HG02884 (cell line): ENCODE data around the gene MAD1L1.
"Not testable (repeated sequence)": the region's sequence is repeated elsewhere in the genome, so short reads cannot be mapped to it uniquely, and the experiment has no call there.

ENCODE experiments used
- ATAC-seq: cut with Tn5 transposase; IDR thresholded peaks from one replicate; pipeline ENCODE4 v1.9.1; 2021; ENCODE audit warnings: mild to moderate bottlenecking, moderate library complexity; ENCODE audit not compliant: unreplicated experiment

The MAD1L1 gene

GRCh38 chr7:2232766-2233520, at the start of gene MAD1L1:
Gene MAD1L1 (minus strand): TSS chr7:2232945. CDS start chr7:2230133, 2,812 bp downstream.
- peak; percentile 52 for ATAC-seq

GRCh38 chr7:2282185-2282751, 49.5 kb upstream of the MAD1L1 start:
- ATAC-seq = no peak

- no peak for ATAC-seq
Measured at GRCh38 chr7:2281541-2281940, 48.8 kb upstream of the MAD1L1 start.

GRCh38 chr7:2280424-2280823, 47.7 kb upstream of the MAD1L1 start:
- ATAC-seq = no peak

GRCh38 chr7:2279896-2280295, 47.2 kb upstream of the MAD1L1 start:
- no peak for ATAC-seq

- no peak for ATAC-seq
Measured at GRCh38 chr7:2278026-2278425, 45.3 kb upstream of the MAD1L1 start.

- ATAC-seq = no peak
Measured at GRCh38 chr7:2276107-2276506, 43.4 kb upstream of the MAD1L1 start.

- no peak for ATAC-seq
Measured at GRCh38 chr7:2275101-2275500, 42.4 kb upstream of the MAD1L1 start.

GRCh38 chr7:2274666-2275065, 41.9 kb upstream of the MAD1L1 start:
- no peak for ATAC-seq

GRCh38 chr7:2273866-2274265, 41.1 kb upstream of the MAD1L1 start:
- no peak for ATAC-seq

GRCh38 chr7:2272031-2272430, 39.3 kb upstream of the MAD1L1 start:
- no peak for ATAC-seq

- no peak for ATAC-seq
Measured at GRCh38 chr7:2271273-2272026, 38.7 kb upstream of the MAD1L1 start.

- ATAC-seq = no peak
Measured at GRCh38 chr7:2270495-2270894, 37.8 kb upstream of the MAD1L1 start.

- no peak for ATAC-seq
Measured at GRCh38 chr7:2269991-2270460, 37.3 kb upstream of the MAD1L1 start.

- not testable (repeated sequence) for ATAC-seq
Measured at GRCh38 chr7:2269089-2269990, 36.6 kb upstream of the MAD1L1 start.

- no peak for ATAC-seq
Measured at GRCh38 chr7:2266911-2267310, 34.2 kb upstream of the MAD1L1 start.

GRCh38 chr7:2264158-2264557, 31.4 kb upstream of the MAD1L1 start:
- no peak for ATAC-seq

GRCh38 chr7:2263176-2263575, 30.4 kb upstream of the MAD1L1 start:
- no peak for ATAC-seq

- ATAC-seq = no peak
Measured at GRCh38 chr7:2261611-2262010, 28.9 kb upstream of the MAD1L1 start.

- no peak for ATAC-seq
Measured at GRCh38 chr7:2260820-2261219, 28.1 kb upstream of the MAD1L1 start.

- no peak for ATAC-seq
Measured at GRCh38 chr7:2259480-2259879, 26.7 kb upstream of the MAD1L1 start.
